Keratinocyte (primary cell): Measurements from ENCODE around the gene ASB8. TPM values are rescaled to one million over a fixed set of nuclear protein-coding genes. Genes with fewer than 3 reads are reported as not detected.

ENCODE experiments used
- DNase-seq: peaks from one replicate; pipeline ENCODE4 v3.0.0-alpha.2; 2011; ENCODE audit warnings: low read depth, missing footprints, low spot score
- FAIRE-seq: peaks from 2 replicates; lab custom pipeline; 2011; peaks lifted over from hg19 to GRCh38; lab: Jason Lieb, UNC
- H2AFZ ChIP-seq: 2 replicates; pipeline ENCODE4 v1.6.0; 2012; ENCODE audit warnings: low read length, control low read depth, inconsistent platforms; ENCODE audit not compliant: control insufficient read depth
- H3K27ac ChIP-seq: 2 replicates; pipeline ENCODE4 v1.5.1; 2011; ENCODE audit warnings: low read length; ENCODE audit not compliant: control insufficient read depth, insufficient read depth
- H3K27me3 ChIP-seq: 3 replicates; pipeline ENCODE4 v1.6.0; 2011; ENCODE audit warnings: low read length; ENCODE audit not compliant: control insufficient read depth, insufficient read depth; ENCODE audit errors: extremely low read depth
- H3K36me3 ChIP-seq, 2 experiments: 2 replicates in 1 of 2; 3 replicates in 1 of 2; pipeline ENCODE4 v1.5.1; 2011; ENCODE audit warnings: low read length in 2 of 2, mild to moderate bottlenecking in 1 of 2; ENCODE audit not compliant: control insufficient read depth in 2 of 2, insufficient read depth in 2 of 2; ENCODE audit errors: extremely low read depth in 1 of 2
- H3K4me1 ChIP-seq: 3 replicates; pipeline ENCODE4 v1.5.1; 2011; ENCODE audit warnings: low read length; ENCODE audit not compliant: control insufficient read depth, insufficient read depth; ENCODE audit errors: extremely low read depth
- H3K4me2 ChIP-seq: 3 replicates; pipeline ENCODE4 v1.6.0; 2011; ENCODE audit warnings: low read depth, low read length; ENCODE audit not compliant: control insufficient read depth, insufficient read depth; ENCODE audit errors: extremely low read depth
- H3K4me3 ChIP-seq, 3 experiments: fragments of 200-600 bp in 1 of 3; sonication (generic) in 1 of 3; 2 replicates in 2 of 3; 3 replicates in 1 of 3; pipeline ENCODE4 v1.5.1; 2011 to 2016; ENCODE audit warnings: low read length in 3 of 3, mild to moderate bottlenecking in 3 of 3, control low read depth in 2 of 3, inconsistent platforms in 1 of 3, low read depth in 1 of 3, mixed read lengths in 1 of 3, mixed run types in 1 of 3, moderate library complexity in 1 of 3; ENCODE audit not compliant: control insufficient read depth in 2 of 3, insufficient read depth in 2 of 3; ENCODE audit errors: extremely low read depth in 1 of 3
- H3K79me2 ChIP-seq: 2 replicates; pipeline ENCODE4 v1.6.0; 2012; ENCODE audit warnings: low read length; ENCODE audit not compliant: control insufficient read depth, insufficient read depth
- H3K9ac ChIP-seq: 3 replicates; pipeline ENCODE4 v1.6.0; 2011; ENCODE audit warnings: low read length; ENCODE audit not compliant: control insufficient read depth, insufficient read depth; ENCODE audit errors: extremely low read depth
- H3K9me1 ChIP-seq: 3 replicates; pipeline ENCODE4 v1.6.0; 2011; ENCODE audit warnings: low read length; ENCODE audit not compliant: control insufficient read depth, insufficient read depth; ENCODE audit errors: extremely low read depth
- H3K9me3 ChIP-seq: 2 replicates; pipeline ENCODE4 v1.5.1; 2012; ENCODE audit warnings: low read depth, low read length; ENCODE audit not compliant: control insufficient read depth
- H4K20me1 ChIP-seq: 3 replicates; pipeline ENCODE4 v1.6.0; 2011; ENCODE audit warnings: low read length; ENCODE audit not compliant: control insufficient read depth, insufficient read depth; ENCODE audit errors: extremely low read depth
- CTCF ChIP-seq, 3 experiments: IDR thresholded peaks in 1 of 3; conservative IDR thresholded peaks in 1 of 3; optimal IDR thresholded peaks in 1 of 3; 2 replicates in 2 of 3; 3 replicates in 1 of 3; pipeline versions ENCODE3 to v1.5.1; 2011; ENCODE audit warnings: low read length in 3 of 3, mild to moderate bottlenecking in 3 of 3, moderate library complexity in 2 of 3, control low read depth in 1 of 3, inconsistent platforms in 1 of 3; ENCODE audit not compliant: insufficient read depth in 2 of 3; ENCODE audit errors: extremely low read depth in 1 of 3
- EZH2 ChIP-seq: IDR thresholded peaks from one replicate; pipeline ENCODE4 v1.6.1; 2012; ENCODE audit warnings: inconsistent platforms, mild to moderate bottlenecking, low read length, moderate library complexity
- dilution Hi-C: fragments of 300-500 bp; cut with MboI; formaldehyde crosslinking; loops from one replicate; pipeline ENCODE4 v1.7.0; 2020; ENCODE audit warnings: low sequenced_read_pairs; ENCODE audit not compliant: extremely low pct_ligation_motif_present
- polyA plus RNA-seq, 5 experiments: library from polyadenylated mRNA; depleted of rRNA in 3 of 5; stranded (reverse) in 3 of 5; stranded (forward) in 1 of 5; unstranded in 1 of 5; fragments of >200 nt; gene quantifications; 1 replicate in 1 of 5; 2 replicates in 3 of 5; 3 replicates in 1 of 5; pipeline versions ENCODE4 v1.2.1 to v1.2.3, GENCODE V29; 2011 to 2012; ENCODE audit warnings: missing spikeins in 2 of 5, low read depth in 1 of 5, low replicate concordance in 1 of 5

The ASB8 gene
- polyA plus RNA-seq, 1 donor (not counting 4 experiments of a cell fraction or from before 2014, with no cell fraction given): 18.4 TPM

- Histone ChIP-seq H3K27ac (no peak overlapping the region), H4K20me1 (no peaks in the 10 kb centered on the region), H3K4me2 (no peak overlapping the region), H3K9ac (no peak overlapping the region), H3K4me3 (no peak overlapping the region), H3K4me1 (peaks cover 7% of the 10 kb centered on the region), H3K9me1 (no peaks in the 10 kb centered on the region), H3K27me3 (peaks cover 32% of the 10 kb centered on the region), H2AFZ (no peak overlapping the region), H3K79me2 (no peaks in the 10 kb centered on the region), H3K9me3 (no peaks in the 10 kb centered on the region), H3K36me3 (no peaks in the 10 kb centered on the region)
- dilution Hi-C loops: no loop called here
- no peak for TF ChIP-seq EZH2
- TF ChIP-seq CTCF (optimal IDR thresholded peaks at IDR 0.05 in 1 of 3, IDR thresholded peaks at IDR 0.05 in 1 of 3, conservative IDR thresholded peaks at IDR 0.05 in 1 of 3; ENCODE audit: extremely low read depth in 1 of 3, insufficient read depth in 2 of 3, low read length in 3 of 3): no peak
- FAIRE-seq: no peak
- DNase-seq: no peak
These were observed 20.7 kb upstream of the ASB8 start for GRCh38 chr12:48177982-48178381.

GRCh38 chr12:48176417-48176751 is 19.1 kb upstream of the ASB8 start:
- FAIRE-seq (no peak), DNase-seq (no peak)
- H2AFZ ChIP-seq: no peak overlapping the region
- no peaks in the 10 kb centered on the region for H3K79me2 ChIP-seq
- no peak overlapping the region for H3K4me2 ChIP-seq
- TF ChIP-seq EZH2: no peak
- no peak overlapping the region for H3K4me3 ChIP-seq
- H3K27ac ChIP-seq: no peak overlapping the region
- H3K9me3 ChIP-seq: no peaks in the 10 kb centered on the region
- H3K27me3 ChIP-seq: peaks cover 20% of the 10 kb centered on the region
- no peaks in the 10 kb centered on the region for H3K4me1 ChIP-seq
- no peaks in the 10 kb centered on the region for H3K9me1 ChIP-seq
- H4K20me1 ChIP-seq: no peaks in the 10 kb centered on the region
- dilution Hi-C loops: no loop called here
- H3K36me3 ChIP-seq: no peaks in the 10 kb centered on the region
- no peak overlapping the region for H3K9ac ChIP-seq
